ENCODE results near the gene KRT82. TPM values are rescaled to one million over a fixed set of nuclear protein-coding genes. Genes with fewer than 3 reads are reported as not detected.

Gene KRT82
- total RNA-seq, 1 donor from 2014 or later, result not detected

GRCh38 chr12:52368508-52368907 lies 37.6 kb downstream of the KRT82 start:
- H3K9me3 Mint-ChIP-seq, result no peaks in the 10 kb centered on the region
- peaks cover 8% of the 10 kb centered on the region for H3K4me1 Mint-ChIP-seq
- no peak overlapping the region for H3K27ac Mint-ChIP-seq (ENCODE audit: unreplicated experiment)
- peaks cover 14% of the 10 kb centered on the region for H3K27me3 Mint-ChIP-seq (ENCODE audit: low read depth)
- DNase-seq (ENCODE audit: low read depth, low spot score), result no peak
- H3K4me3 Mint-ChIP-seq, result no peak overlapping the region
- H3K36me3 Mint-ChIP-seq (ENCODE audit: low read depth), result no peaks in the 10 kb centered on the region
- TF ChIP-seq, protein P1, sequence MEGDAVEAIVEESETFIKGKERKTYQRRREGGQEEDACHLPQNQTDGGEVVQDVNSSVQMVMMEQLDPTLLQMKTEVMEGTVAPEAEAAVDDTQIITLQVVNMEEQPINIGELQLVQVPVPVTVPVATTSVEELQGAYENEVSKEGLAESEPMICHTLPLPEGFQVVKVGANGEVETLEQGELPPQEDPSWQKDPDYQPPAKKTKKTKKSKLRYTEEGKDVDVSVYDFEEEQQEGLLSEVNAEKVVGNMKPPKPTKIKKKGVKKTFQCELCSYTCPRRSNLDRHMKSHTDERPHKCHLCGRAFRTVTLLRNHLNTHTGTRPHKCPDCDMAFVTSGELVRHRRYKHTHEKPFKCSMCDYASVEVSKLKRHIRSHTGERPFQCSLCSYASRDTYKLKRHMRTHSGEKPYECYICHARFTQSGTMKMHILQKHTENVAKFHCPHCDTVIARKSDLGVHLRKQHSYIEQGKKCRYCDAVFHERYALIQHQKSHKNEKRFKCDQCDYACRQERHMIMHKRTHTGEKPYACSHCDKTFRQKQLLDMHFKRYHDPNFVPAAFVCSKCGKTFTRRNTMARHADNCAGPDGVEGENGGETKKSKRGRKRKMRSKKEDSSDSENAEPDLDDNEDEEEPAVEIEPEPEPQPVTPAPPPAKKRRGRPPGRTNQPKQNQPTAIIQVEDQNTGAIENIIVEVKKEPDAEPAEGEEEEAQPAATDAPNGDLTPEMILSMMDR (conservative IDR thresholded peaks at IDR 0.05), result no peak

DNA sequence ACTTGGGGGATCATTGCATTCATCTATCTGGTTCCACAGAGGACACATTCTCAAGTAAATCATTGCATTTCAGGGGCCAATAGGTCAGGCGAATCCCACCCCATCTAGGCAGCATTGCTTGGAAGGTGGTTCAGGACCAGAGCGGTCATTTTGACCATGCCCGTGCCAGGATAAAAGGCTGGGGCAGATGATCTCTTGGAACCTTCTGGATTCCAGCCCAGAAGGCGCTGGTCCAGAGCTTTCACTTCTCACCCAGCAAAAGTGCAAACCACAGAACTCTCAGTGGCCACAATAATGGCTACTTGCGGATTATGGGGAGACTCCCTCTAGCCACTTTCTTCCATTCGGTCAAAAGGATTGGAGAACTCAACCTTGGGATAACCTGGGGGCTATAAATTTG lies 38.3 kb downstream of the KRT82 start:
- Mint-ChIP-seq H3K9me3 (no peaks in the 10 kb centered on the region), H3K27ac (ENCODE audit: unreplicated experiment) (no peak overlapping the region), H3K27me3 (ENCODE audit: low read depth) (peaks cover 14% of the 10 kb centered on the region), H3K4me3 (no peak overlapping the region), H3K4me1 (peaks cover 8% of the 10 kb centered on the region), H3K36me3 (ENCODE audit: low read depth) (no peaks in the 10 kb centered on the region)
- TF ChIP-seq, protein P1 (conservative IDR thresholded peaks at IDR 0.05), result no peak
- DNase-seq (ENCODE audit: low read depth, low spot score), result no peak

GRCh38 chr12:52366738-52367485 lies 39.2 kb downstream of the KRT82 start, which contains the start of gene KRT85:
TSS of gene KRT85 (minus strand) at chr12:52367481. CDS start at chr12:52367405, 76 bp downstream.
- peak within 1 kb of the TSS; percentile 30 for H3K27ac Mint-ChIP-seq (ENCODE audit: unreplicated experiment)

GRCh38 chr12:52364901-52365489 lies 41.1 kb downstream of the KRT82 start:
- H3K9me3 Mint-ChIP-seq, result no peaks in the 10 kb centered on the region
- DNase-seq (ENCODE audit: low read depth, low spot score), result no peak
- no peak overlapping the region for H3K4me3 Mint-ChIP-seq
- H3K27me3 Mint-ChIP-seq (ENCODE audit: low read depth), result peaks cover 10% of the 10 kb centered on the region
- no peaks in the 10 kb centered on the region for H3K36me3 Mint-ChIP-seq (ENCODE audit: low read depth)
- TF ChIP-seq, protein P1 (conservative IDR thresholded peaks at IDR 0.05), result no peak
- H3K4me1 Mint-ChIP-seq, result no peaks in the 10 kb centered on the region
- H3K27ac Mint-ChIP-seq (ENCODE audit: unreplicated experiment), result no peak overlapping the region

More at GRCh38 chr12:52366738-52367485, 39.2 kb downstream of the KRT82 start, which contains the start of gene KRT85:
- Mint-ChIP-seq H3K27me3 (ENCODE audit: low read depth) (peaks cover 14% of the 10 kb centered on the region), H3K36me3 (ENCODE audit: low read depth) (no peaks in the 10 kb centered on the region), H3K9me3 (no peaks in the 10 kb centered on the region), H3K4me1 (peaks cover 8% of the 10 kb centered on the region), H3K4me3 (no peak within 1 kb of the TSS)
- no peak for DNase-seq (ENCODE audit: low read depth, low spot score)
- TF ChIP-seq, protein P1 (conservative IDR thresholded peaks at IDR 0.05), result no peak

- Mint-ChIP-seq H3K27ac (ENCODE audit: unreplicated experiment) (no peak overlapping the region), H3K4me1 (no peaks in the 10 kb centered on the region), H3K4me3 (no peak overlapping the region), H3K27me3 (ENCODE audit: low read depth) (peaks cover 10% of the 10 kb centered on the region), H3K9me3 (no peaks in the 10 kb centered on the region), H3K36me3 (ENCODE audit: low read depth) (no peaks in the 10 kb centered on the region)
- DNase-seq (ENCODE audit: low read depth, low spot score), result no peak
- TF ChIP-seq, protein P1 (conservative IDR thresholded peaks at IDR 0.05), result no peak
Measured at GRCh38 chr12:52364061-52364460, 42.1 kb downstream of the KRT82 start.
